NT2/D1 (cell line): Measurements from ENCODE around the gene IL17C.
A peak's percentile ranks its signal among the peaks of the same experiment; 100 is the strongest.

Source experiments
- DNase-seq: peaks from one replicate; pipeline ENCODE4 v3.0.0-alpha.2; 2011; ENCODE audit warnings: low read depth, low spot score
- H3K27me3 ChIP-seq: 2 replicates; pipeline ENCODE4 v1.6.0; 2011; ENCODE audit warnings: mild to moderate bottlenecking; ENCODE audit not compliant: insufficient read length, insufficient read depth
- H3K36me3 ChIP-seq: 2 replicates; pipeline ENCODE4 v1.6.1; 2011; ENCODE audit warnings: mild to moderate bottlenecking, low read length, mixed read lengths; ENCODE audit not compliant: insufficient read depth, insufficient read length
- H3K4me1 ChIP-seq: 2 replicates; pipeline ENCODE4 v1.5.1; 2011; ENCODE audit not compliant: insufficient read depth, insufficient read length
- H3K4me3 ChIP-seq: 2 replicates; pipeline ENCODE4 v1.5.1; 2011; ENCODE audit warnings: low read depth; ENCODE audit not compliant: insufficient read length
- H3K9ac ChIP-seq: 2 replicates; pipeline ENCODE4 v1.6.0; 2011; ENCODE audit warnings: low read depth; ENCODE audit not compliant: insufficient read length
- H3K9me3 ChIP-seq: 2 replicates; pipeline ENCODE4 v1.5.1; 2011; ENCODE audit warnings: mild to moderate bottlenecking, low read length; ENCODE audit not compliant: insufficient read depth
- SUZ12 ChIP-seq: IDR thresholded peaks from 2 replicates; pipeline ENCODE4 v1.6.1; 2011; ENCODE audit not compliant: insufficient read length, insufficient read depth; ENCODE audit errors: extremely low read depth
- YY1 ChIP-seq: IDR thresholded peaks from 2 replicates; pipeline ENCODE4 v1.6.1; 2011; ENCODE audit not compliant: insufficient read length, insufficient read depth
- ZNF274 ChIP-seq: IDR thresholded peaks from 2 replicates; pipeline ENCODE4 v1.6.1; 2011; ENCODE audit warnings: mild to moderate bottlenecking, low read depth, low read length

The IL17C gene

DNA sequence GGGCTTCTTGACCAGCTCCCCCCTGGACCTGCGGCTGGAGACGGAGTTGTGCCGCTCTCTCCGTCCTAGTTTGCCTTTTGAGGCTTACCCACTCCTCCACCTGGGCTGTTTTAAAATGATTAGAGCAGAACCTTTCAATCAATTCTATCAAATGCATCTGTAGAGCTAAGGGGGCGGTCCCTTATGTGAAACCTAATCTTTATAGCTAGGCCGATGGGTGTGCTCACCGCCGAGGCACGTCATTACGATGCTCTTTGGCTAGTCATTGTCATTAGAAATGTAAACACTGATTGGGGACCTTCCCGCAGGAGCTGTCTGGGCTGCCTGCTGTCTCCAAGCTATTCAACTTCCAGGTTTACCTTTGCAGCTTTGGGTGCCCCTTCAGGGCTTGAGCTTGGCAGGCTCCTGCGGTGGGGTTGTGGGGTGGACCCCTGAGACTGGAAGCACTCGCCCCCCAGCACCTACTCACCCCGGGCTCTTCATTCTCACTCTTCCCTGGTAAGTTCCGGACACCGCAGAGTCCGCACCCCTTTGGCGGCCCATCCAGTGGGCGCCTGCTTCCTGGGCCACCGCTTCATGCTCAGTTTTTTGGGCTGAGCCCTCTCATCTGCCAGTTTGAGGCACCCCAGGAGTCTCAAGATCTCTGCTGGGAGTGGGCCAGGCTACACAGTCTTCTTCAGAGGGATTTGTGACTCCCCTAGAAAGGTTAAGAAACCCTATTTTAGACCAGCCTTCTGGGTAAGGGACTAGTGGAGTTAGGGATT, 20.9 kb upstream of the IL17C start:
- H3K4me3 ChIP-seq = no peak overlapping the region
- peaks cover 83% of the 10 kb centered on the region for H3K36me3 ChIP-seq
- no peaks in the 10 kb centered on the region for H3K9me3 ChIP-seq
- no peak overlapping the region for H3K9ac ChIP-seq
- H3K4me1 ChIP-seq = peaks cover 12% of the 10 kb centered on the region
- DNase-seq = no peak
- TF ChIP-seq SUZ12 (no peak), YY1 (no peak), ZNF274 (no peak)
- no peaks in the 10 kb centered on the region for H3K27me3 ChIP-seq

- peaks cover 83% of the 10 kb centered on the region for H3K36me3 ChIP-seq
- H3K9ac ChIP-seq = peak overlapping the region; percentile 47
- H3K4me3 ChIP-seq = no peak overlapping the region
- TF ChIP-seq YY1 = no peak
- no peak for TF ChIP-seq SUZ12
- TF ChIP-seq ZNF274 = no peak
- no peak for DNase-seq
- H3K4me1 ChIP-seq = peaks cover 12% of the 10 kb centered on the region
- no peaks in the 10 kb centered on the region for H3K27me3 ChIP-seq
- H3K9me3 ChIP-seq = no peaks in the 10 kb centered on the region
These were observed 20.0 kb upstream of the IL17C start for GRCh38 chr16:88618182-88618955.

GRCh38 chr16:88618956-88619667, 19.3 kb upstream of the IL17C start:
- no peaks in the 10 kb centered on the region for H3K27me3 ChIP-seq
- H3K36me3 ChIP-seq = peaks cover 86% of the 10 kb centered on the region
- peak overlapping the region; percentile 47 for H3K9ac ChIP-seq
- no peaks in the 10 kb centered on the region for H3K9me3 ChIP-seq
- no peak for TF ChIP-seq SUZ12
- TF ChIP-seq ZNF274 = no peak
- no peak for TF ChIP-seq YY1
- peaks cover 10% of the 10 kb centered on the region for H3K4me1 ChIP-seq
- no peak for DNase-seq
- H3K4me3 ChIP-seq = no peak overlapping the region

DNA sequence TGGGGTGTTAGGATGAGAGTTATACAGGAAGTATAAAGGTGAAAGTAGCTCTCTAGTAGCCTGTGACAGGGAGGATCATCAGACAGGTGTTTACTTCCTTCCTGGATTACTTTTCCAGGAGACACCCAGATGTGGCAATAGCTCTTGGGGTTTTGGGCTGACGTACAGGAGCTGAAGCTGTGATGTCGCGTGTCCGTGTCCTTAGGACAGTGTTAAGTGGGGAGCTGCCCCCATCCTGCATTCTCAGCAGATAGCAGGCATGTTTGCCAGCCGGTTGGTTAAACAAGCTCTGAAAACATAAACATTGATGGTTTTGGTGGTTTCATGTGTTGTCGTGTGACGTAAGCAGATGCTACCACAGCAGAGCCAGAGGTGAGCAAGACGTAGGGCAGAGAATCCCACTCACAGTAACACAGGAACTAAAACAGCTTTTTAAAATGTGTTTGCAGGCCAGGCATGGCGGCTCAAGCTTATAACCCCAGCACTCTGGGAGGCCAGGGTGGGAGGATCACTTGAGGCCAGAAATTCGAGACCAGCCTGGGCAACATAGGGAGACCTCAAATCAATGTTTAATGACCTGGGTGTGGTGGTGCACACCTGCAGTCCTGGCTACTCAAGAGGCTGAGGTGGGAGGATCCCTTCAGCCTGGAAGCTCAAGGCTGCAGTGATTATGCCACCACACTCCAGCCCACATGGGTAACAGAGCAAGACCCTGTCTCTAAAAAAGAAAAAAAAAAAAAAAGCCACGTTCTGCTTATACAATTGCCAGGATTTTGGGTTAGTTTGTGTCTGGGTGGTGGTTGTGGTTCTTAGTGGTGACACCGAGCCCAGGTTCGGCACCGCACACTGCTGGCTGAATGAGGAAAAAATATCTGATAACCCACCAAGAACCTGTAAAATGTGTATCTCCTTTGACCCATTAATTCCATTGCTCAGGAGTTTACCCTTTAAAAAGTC, 18.2 kb upstream of the IL17C start:
- Histone ChIP-seq H3K36me3 (peaks cover 87% of the 10 kb centered on the region), H3K27me3 (no peaks in the 10 kb centered on the region), H3K4me1 (peaks cover 8% of the 10 kb centered on the region), H3K9ac (no peak overlapping the region), H3K9me3 (no peaks in the 10 kb centered on the region), H3K4me3 (no peak overlapping the region)
- no peak for DNase-seq
- no peak for TF ChIP-seq YY1
- TF ChIP-seq SUZ12 = no peak
- no peak for TF ChIP-seq ZNF274

DNA sequence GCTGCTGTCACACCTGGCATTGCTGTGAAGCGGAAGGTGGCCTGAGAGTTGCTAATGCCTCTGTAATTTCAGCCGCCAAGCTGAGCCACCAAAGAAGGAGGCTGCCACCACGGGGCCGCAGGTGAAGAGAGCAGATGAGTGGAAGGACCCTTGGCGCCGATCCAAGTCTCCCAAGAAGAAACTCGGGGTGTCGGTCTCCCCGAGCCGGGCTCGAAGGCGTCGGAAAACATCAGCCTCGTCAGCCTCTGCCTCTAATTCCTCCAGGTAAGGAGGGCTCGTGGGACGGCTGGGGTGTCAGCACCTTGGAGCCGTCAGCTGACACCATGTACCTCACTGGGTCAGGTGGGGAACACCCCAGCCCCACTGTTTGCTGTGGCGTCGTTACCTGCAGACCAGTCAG, 16.2 kb upstream of the IL17C start:
- Histone ChIP-seq H3K9ac (no peak overlapping the region), H3K36me3 (peaks cover 87% of the 10 kb centered on the region), H3K27me3 (no peaks in the 10 kb centered on the region), H3K9me3 (no peaks in the 10 kb centered on the region), H3K4me3 (no peak overlapping the region), H3K4me1 (peaks cover 4% of the 10 kb centered on the region)
- DNase-seq = no peak
- no peak for TF ChIP-seq ZNF274
- TF ChIP-seq YY1 = no peak
- TF ChIP-seq SUZ12 = no peak

DNA sequence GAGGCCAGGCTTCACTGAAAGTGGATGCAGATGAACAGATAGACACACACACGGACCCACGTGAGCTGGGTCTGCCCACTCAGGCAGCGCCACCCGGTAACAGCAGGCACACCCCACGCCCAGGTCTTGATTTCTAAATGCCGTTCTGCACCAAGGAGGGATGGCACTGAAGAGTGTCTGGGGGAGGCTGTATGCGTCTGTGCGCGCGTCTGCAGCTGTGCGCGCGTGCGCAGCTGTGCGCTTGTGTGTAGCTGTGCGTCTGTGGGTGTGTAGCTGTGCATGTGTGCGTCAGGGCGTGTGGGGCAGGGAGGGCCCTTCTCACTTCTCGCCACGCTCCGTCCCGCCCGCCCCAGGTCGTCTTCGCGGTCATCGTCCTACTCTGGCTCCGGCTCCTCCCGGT, 15.5 kb upstream of the IL17C start:
- no peak for DNase-seq
- peaks cover 4% of the 10 kb centered on the region for H3K4me1 ChIP-seq
- no peaks in the 10 kb centered on the region for H3K9me3 ChIP-seq
- H3K4me3 ChIP-seq = no peak overlapping the region
- no peak for TF ChIP-seq ZNF274
- TF ChIP-seq SUZ12 = no peak
- TF ChIP-seq YY1 = no peak
- H3K27me3 ChIP-seq = no peaks in the 10 kb centered on the region
- H3K36me3 ChIP-seq = peaks cover 88% of the 10 kb centered on the region
- no peak overlapping the region for H3K9ac ChIP-seq
